AML-193 (cell line): ENCODE results near the gene TIMM23B.
"Not testable (repeated sequence)": the region's sequence is repeated elsewhere in the genome, so short reads cannot be mapped to it uniquely, and the experiment has no call there.

ENCODE experiments used
- DNase-seq, 2 experiments: peaks; one replicate each; lab custom pipeline; 2025; lab: John Stamatoyannopoulos, UW

Gene TIMM23B

DNA sequence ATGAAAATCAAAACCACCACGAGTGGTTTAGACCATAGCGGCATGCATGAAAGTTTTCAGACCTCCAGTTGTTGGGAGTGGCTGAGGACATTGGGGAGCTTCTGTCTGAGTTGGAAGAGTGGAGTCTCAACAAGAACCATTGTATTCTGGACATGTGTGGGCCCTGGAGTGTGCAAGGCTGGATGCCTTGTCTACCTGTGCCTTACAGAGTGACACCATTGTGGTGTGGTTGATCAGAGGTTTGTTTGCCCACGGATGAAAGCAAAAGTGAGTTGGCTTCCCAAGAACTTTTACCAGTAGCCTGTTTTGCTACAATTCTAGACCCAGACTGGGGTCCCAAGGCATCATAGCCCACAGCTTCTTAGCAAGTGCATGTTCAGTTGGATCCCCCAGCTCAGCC is 35.9 kb downstream of the TIMM23B start:
- not testable (repeated sequence) for DNase-seq

- not testable (repeated sequence) for DNase-seq
These were observed 45.4 kb downstream of the TIMM23B start for GRCh38 chr10:49987207-49987606.

DNA sequence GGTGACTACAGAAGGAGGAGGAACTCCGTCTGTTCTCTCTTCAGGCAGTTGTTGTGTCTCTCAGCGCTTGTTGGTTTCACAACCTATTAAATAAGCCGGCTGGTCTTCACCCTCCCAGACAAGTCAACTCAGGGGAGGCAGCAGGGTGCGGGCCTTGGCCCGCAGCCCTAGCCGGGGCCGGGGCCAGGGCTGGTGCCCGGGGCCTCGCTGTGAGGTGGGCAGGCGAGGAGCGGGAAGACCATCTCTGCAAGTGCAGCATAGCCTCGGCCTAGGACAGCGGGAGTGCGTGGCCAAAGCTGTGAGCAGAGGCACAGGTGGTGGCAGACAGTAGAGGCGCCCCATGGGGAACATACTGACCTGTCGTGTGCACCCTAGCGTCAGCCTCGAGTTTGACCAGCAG is 46.5 kb downstream of the TIMM23B start, which contains the start of gene AGAP6:
AGAP6 (plus strand) TSS at position 31 of the 400 bp plus-strand sequence; CDS start at position 341, 310 bp downstream.
- not testable (repeated sequence) for DNase-seq

- not testable (repeated sequence) for DNase-seq
These were observed 53.5 kb downstream of the TIMM23B start for GRCh38 chr10:49995321-49995720.

- DNase-seq = peak; percentile 46 to 57
These were observed 72.2 kb downstream of the TIMM23B start for GRCh38 chr10:50014024-50014423.

- DNase-seq = not testable (repeated sequence)
These were observed 73.9 kb downstream of the TIMM23B start for GRCh38 chr10:50015596-50016220.

GRCh38 chr10:50016926-50017325 is 75.1 kb downstream of the TIMM23B start:
- DNase-seq = not testable (repeated sequence)

GRCh38 chr10:50017646-50018045 is 75.8 kb downstream of the TIMM23B start:
- not testable (repeated sequence) for DNase-seq

DNA sequence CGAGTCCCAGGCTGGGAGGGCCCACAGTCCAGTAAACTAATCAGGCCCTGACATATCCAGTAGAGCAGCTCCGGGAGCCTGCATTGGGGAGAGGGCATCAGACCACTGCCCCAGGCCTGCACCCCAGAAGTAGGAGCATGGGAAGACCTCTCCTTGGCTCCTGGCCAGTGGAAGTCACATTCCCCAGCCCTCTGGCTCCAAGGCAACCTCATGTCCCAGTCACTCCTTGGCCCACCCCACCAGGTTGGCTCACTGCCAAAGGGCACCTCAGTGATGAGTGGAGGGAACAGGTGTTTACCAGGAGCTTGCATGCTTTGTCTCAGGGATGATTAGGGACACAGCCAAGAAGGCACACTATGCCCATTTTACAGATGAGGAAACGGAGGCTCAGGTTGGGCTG is 77.4 kb downstream of the TIMM23B start:
- not testable (repeated sequence) for DNase-seq

- DNase-seq = not testable (repeated sequence)
These were observed 78.7 kb downstream of the TIMM23B start for GRCh38 chr10:50020451-50021024.

DNA sequence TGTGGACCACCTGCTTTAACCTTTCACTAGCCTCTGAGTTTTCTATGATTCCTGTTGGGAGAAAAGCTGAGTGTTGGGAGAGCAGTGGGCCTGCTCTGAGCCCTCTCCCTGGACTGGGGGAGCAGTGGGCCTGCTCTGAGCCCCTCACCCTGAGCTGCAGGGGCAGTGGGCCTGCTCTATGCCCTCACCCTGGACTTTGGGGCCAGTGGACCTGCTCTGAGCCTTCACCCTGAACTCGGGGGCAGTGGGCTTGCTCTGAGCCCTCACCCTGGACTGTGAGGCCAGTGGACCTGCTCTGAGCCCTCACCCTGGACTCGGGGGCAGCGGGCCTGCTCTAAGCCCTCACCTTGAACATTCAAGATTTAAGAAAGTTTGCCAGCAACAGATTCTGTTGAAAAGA is 79.8 kb downstream of the TIMM23B start:
- no peak for DNase-seq
